Upper lobe of left lung (tissue), 6 donors: ENCODE measurements around the gene SOX5. TPM values are rescaled to one million over a fixed set of nuclear protein-coding genes. Genes with fewer than 3 reads are reported as not detected.

Source experiments
- ATAC-seq, 2 donors: fragments of 200-7000 bp; cut with Tn5 transposase; one replicate each; pipeline ENCODE4 v1.9.1; 2022; ENCODE audit warnings: mild to moderate bottlenecking in 2 of 2, moderate library complexity in 2 of 2; ENCODE audit not compliant: low FRiP score in 2 of 2
- DNase-seq, 2 donors: peaks; one replicate each; pipeline ENCODE4 v3.0.0-alpha.2; 2019 to 2020
- H3K27ac ChIP-seq, 4 donors: fragments of 200-600 bp; sonication (generic); one replicate each; pipeline ENCODE4 v1.5.1; 2016 to 2019
- H3K27me3 ChIP-seq, 4 donors: fragments of 200-600 bp; sonication (generic); one replicate each; pipeline ENCODE4 v1.5.1; 2017 to 2019
- H3K36me3 ChIP-seq, 4 donors: fragments of 200-600 bp; sonication (generic); one replicate each; pipeline ENCODE4 v1.5.1; 2016 to 2019
- H3K4me1 ChIP-seq, 4 donors: fragments of 200-600 bp; sonication (generic); one replicate each; pipeline ENCODE4 v1.5.1; 2018 to 2019
- H3K4me3 ChIP-seq, 4 donors: fragments of 200-600 bp; sonication (generic); one replicate each; pipeline ENCODE4 v1.5.1; 2017 to 2019; ENCODE audit warnings: mild to moderate bottlenecking in 2 of 4, moderate library complexity in 1 of 4
- H3K9me3 ChIP-seq, 4 donors: fragments of 200-600 bp; sonication (generic); one replicate each; pipeline ENCODE4 v1.5.1; 2018 to 2019
- CTCF ChIP-seq, 6 experiments: fragments of 450-650 bp in 4 of 6; fragments of 200-600 bp in 2 of 6; sonication (generic) in 2 of 6; IDR thresholded peaks; one replicate each; pipeline ENCODE4 v1.5.1; 2016 to 2019; ENCODE audit warnings: antibody characterized with exemption in 6 of 6
- EP300 ChIP-seq, 4 donors: sonication (generic); formaldehyde crosslinking; IDR thresholded peaks; one replicate each; pipeline ENCODE4 v1.5.1; 2017; ENCODE audit warnings: antibody characterized with exemption in 4 of 4, control low read depth in 2 of 4
- POLR2A ChIP-seq, 4 donors: fragments of 450-650 bp; IDR thresholded peaks; one replicate each; pipeline ENCODE4 v1.5.1; 2016 to 2017; ENCODE audit warnings: antibody characterized with exemption in 4 of 4, mild to moderate bottlenecking in 2 of 4
- POLR2AphosphoS5 ChIP-seq, 2 donors: sonication (generic); formaldehyde crosslinking; IDR thresholded peaks; one replicate each; pipeline ENCODE4 v1.5.1; 2017; ENCODE audit warnings: antibody characterized with exemption in 2 of 2
- WGBS, 2 donors: methylation state at CpG; one replicate each; pipeline ENCODE4 v1.1.5; 2017 to 2018; 5-methylcytosine and 5-hydroxymethylcytosine counted together
- total RNA-seq, 6 donors: library from RNA; depleted of rRNA in 4 of 6; stranded (reverse); fragments of >200 nt in 4 of 6; gene quantifications; one replicate each; pipeline versions ENCODE4 v1.1.0 to v1.2.1, GENCODE V29; 2016 to 2021
- donor health status: DM: no; HTN: no; CAD: no; lungs with moderate emphysema.
- donor health status: DM: no; HTN: yes; CAD: no; lungs with severe emphysema.

Gene SOX5
- total RNA-seq, 6 donors from 2014 or later, result 9.6 to 31.4 (median 14.5) TPM

- Histone ChIP-seq H3K36me3 (no peaks in the 10 kb centered on the region), H3K27me3 (no peaks in the 10 kb centered on the region), H3K27ac (no peak overlapping the region), H3K4me3 (no peak overlapping the region), H3K4me1 (no peaks in the 10 kb centered on the region), H3K9me3 (no peaks in the 10 kb centered on the region)
- no peak for TF ChIP-seq POLR2A (IDR thresholded peaks at IDR 0.05)
- TF ChIP-seq EP300 (IDR thresholded peaks at IDR 0.05), result no peak
- TF ChIP-seq CTCF (IDR thresholded peaks at IDR 0.05), result no peak
- TF ChIP-seq POLR2AphosphoS5 (IDR thresholded peaks at IDR 0.05), result no peak
- DNase-seq (no peak), ATAC-seq (no peak)
- WGBS, 2 donors, result 78 to 81% methylated on average over 4 of the region's 4 CpGs
Observed at GRCh38 chr12:23631786-23632377, 317.6 kb downstream of the SOX5 start.

- TF ChIP-seq POLR2AphosphoS5 (IDR thresholded peaks at IDR 0.05) (no peak), EP300 (IDR thresholded peaks at IDR 0.05) (no peak), CTCF (IDR thresholded peaks at IDR 0.05) (no peak), POLR2A (IDR thresholded peaks at IDR 0.05) (no peak)
- Histone ChIP-seq H3K27ac (no peak overlapping the region), H3K27me3 (no peaks in the 10 kb centered on the region), H3K9me3 (no peaks in the 10 kb centered on the region), H3K36me3 (no peaks in the 10 kb centered on the region), H3K4me1 (no peaks in the 10 kb centered on the region), H3K4me3 (no peak overlapping the region)
- ATAC-seq (no peak), DNase-seq (no peak)
Observed at GRCh38 chr12:23630524-23630923, 318.9 kb downstream of the SOX5 start.

GRCh38 chr12:23628806-23629205 lies 320.7 kb downstream of the SOX5 start:
- H3K9me3 ChIP-seq, result no peaks in the 10 kb centered on the region

GRCh38 chr12:23626791-23627190 lies 322.7 kb downstream of the SOX5 start:
- no peaks in the 10 kb centered on the region for H3K36me3 ChIP-seq
- ATAC-seq, result no peak

More at GRCh38 chr12:23628806-23629205, 320.7 kb downstream of the SOX5 start:
- 50 to 65% methylated on average over 3 of the region's 3 CpGs for WGBS, 2 donors
- no peak overlapping the region for H3K4me3 ChIP-seq
- no peak overlapping the region for H3K27ac ChIP-seq
- no peaks in the 10 kb centered on the region for H3K36me3 ChIP-seq
- H3K27me3 ChIP-seq, result no peaks in the 10 kb centered on the region
- no peak for ATAC-seq
- H3K4me1 ChIP-seq, result no peaks in the 10 kb centered on the region
- TF ChIP-seq POLR2A (IDR thresholded peaks at IDR 0.05), result no peak
- TF ChIP-seq POLR2AphosphoS5 (IDR thresholded peaks at IDR 0.05), result no peak
- TF ChIP-seq CTCF (IDR thresholded peaks at IDR 0.05), result no peak
- TF ChIP-seq EP300 (IDR thresholded peaks at IDR 0.05), result no peak
- DNase-seq, result no peak

More at GRCh38 chr12:23626791-23627190, 322.7 kb downstream of the SOX5 start:
- no peaks in the 10 kb centered on the region for H3K4me1 ChIP-seq
- H3K9me3 ChIP-seq, result no peaks in the 10 kb centered on the region
- no peaks in the 10 kb centered on the region for H3K27me3 ChIP-seq
- WGBS, 2 donors, result 95 to 98% methylated on average over 3 of the region's 3 CpGs
- H3K4me3 ChIP-seq, result no peak overlapping the region
- no peak for DNase-seq
- no peak overlapping the region for H3K27ac ChIP-seq
- TF ChIP-seq CTCF (IDR thresholded peaks at IDR 0.05) (no peak), POLR2AphosphoS5 (IDR thresholded peaks at IDR 0.05) (no peak), EP300 (IDR thresholded peaks at IDR 0.05) (no peak), POLR2A (IDR thresholded peaks at IDR 0.05) (no peak)
